PFSK-1 (cell line): ENCODE data around the gene NDUFS3.

Experiments
- FOXP2 ChIP-seq: optimal IDR thresholded peaks from 2 replicates; pipeline ENCODE3; 2011; ENCODE audit warnings: borderline replicate concordance, control low read depth, inconsistent platforms; ENCODE audit not compliant: insufficient read depth; ENCODE audit errors: extremely low read length, extremely low read depth
- POLR2AphosphoS5 ChIP-seq: IDR thresholded peaks from 2 replicates; pipeline ENCODE4 v1.6.1; 2012; ENCODE audit warnings: low read depth, mild to moderate bottlenecking, control low read depth, low read length, moderate library complexity
- SIN3A ChIP-seq: IDR thresholded peaks from 2 replicates; pipeline ENCODE4 v1.6.1; 2012; ENCODE audit warnings: mild to moderate bottlenecking, low read length, moderate library complexity, borderline replicate concordance; ENCODE audit not compliant: insufficient read depth
- TAF1 ChIP-seq: IDR thresholded peaks from 2 replicates; pipeline ENCODE4 v1.6.1; 2012; ENCODE audit warnings: low read length, control low read depth, borderline replicate concordance; ENCODE audit not compliant: insufficient read depth
- TF ChIP-seq, protein P1 (sequence below), 2 experiments: IDR thresholded peaks; 2 replicates each; pipeline versions ENCODE4 v1.6.1 to v1.8.0; 2011 to 2012; ENCODE audit warnings: low read depth in 2 of 2, low read length in 2 of 2, control low read depth in 1 of 2, inconsistent platforms in 1 of 2, mild to moderate bottlenecking in 1 of 2, moderate library complexity in 1 of 2; ENCODE audit not compliant: insufficient read depth in 1 of 2

Gene NDUFS3

DNA sequence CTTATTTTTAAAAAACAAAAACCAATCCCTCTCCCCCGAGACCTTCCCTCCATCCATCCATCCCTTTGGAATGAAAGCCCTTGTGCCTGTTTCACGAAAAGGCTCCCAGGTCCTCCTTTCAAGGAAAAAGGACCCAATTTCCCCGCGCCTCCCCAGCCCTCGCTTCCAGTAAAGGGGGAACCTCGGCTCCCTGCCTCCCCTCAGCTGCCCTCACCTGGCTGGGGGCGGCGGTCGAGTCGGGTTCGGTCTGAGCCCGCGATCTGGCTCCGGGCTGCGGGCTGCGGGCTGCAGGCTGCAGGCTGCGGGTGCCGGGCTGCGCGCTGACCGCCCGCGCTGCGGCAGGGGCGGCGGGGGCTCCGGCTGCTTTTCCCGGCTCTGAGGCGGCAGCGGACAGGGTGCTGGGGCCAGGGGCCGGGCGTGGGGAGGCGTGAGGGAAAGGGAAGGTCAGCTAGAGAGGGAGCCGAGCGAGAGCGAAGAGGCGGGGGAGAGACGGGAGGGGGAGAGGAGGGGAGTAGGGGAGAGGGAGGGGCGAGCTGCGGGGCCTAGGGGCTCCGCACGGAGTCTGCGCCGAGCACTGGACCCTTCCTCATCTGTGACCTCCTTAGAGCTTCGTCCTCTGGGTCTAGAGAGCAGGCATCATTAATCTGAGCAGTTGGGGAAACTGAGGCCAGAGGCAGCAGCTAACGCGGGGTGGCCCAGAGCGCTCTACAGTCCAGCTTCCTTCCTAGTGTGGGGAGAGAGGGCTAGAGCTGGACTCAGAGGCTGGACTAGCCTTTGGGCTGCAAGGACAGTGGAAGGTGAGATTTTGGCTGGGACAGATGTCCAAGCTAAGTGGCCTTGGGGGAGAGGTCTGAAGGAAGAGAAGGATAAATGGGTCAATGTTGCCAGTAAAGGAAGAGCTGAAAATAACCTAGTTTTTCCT lies 15.3 kb downstream of the NDUFS3 start, which contains the start of gene C1QTNF4:
C1QTNF4 (minus strand) TSS at position 478 of the 922 bp plus-strand sequence. CDS start 3,601 bp downstream, outside the sequence.
- TF ChIP-seq TAF1 (no peak), SIN3A (no peak), POLR2AphosphoS5 (no peak), FOXP2 (no peak)
- TF ChIP-seq, protein P1, sequence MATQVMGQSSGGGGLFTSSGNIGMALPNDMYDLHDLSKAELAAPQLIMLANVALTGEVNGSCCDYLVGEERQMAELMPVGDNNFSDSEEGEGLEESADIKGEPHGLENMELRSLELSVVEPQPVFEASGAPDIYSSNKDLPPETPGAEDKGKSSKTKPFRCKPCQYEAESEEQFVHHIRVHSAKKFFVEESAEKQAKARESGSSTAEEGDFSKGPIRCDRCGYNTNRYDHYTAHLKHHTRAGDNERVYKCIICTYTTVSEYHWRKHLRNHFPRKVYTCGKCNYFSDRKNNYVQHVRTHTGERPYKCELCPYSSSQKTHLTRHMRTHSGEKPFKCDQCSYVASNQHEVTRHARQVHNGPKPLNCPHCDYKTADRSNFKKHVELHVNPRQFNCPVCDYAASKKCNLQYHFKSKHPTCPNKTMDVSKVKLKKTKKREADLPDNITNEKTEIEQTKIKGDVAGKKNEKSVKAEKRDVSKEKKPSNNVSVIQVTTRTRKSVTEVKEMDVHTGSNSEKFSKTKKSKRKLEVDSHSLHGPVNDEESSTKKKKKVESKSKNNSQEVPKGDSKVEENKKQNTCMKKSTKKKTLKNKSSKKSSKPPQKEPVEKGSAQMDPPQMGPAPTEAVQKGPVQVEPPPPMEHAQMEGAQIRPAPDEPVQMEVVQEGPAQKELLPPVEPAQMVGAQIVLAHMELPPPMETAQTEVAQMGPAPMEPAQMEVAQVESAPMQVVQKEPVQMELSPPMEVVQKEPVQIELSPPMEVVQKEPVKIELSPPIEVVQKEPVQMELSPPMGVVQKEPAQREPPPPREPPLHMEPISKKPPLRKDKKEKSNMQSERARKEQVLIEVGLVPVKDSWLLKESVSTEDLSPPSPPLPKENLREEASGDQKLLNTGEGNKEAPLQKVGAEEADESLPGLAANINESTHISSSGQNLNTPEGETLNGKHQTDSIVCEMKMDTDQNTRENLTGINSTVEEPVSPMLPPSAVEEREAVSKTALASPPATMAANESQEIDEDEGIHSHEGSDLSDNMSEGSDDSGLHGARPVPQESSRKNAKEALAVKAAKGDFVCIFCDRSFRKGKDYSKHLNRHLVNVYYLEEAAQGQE (IDR thresholded peaks at IDR 0.05; ENCODE audit: insufficient read depth in 1 of 2, low read depth in 2 of 2, low read length in 2 of 2) = no peak

DNA sequence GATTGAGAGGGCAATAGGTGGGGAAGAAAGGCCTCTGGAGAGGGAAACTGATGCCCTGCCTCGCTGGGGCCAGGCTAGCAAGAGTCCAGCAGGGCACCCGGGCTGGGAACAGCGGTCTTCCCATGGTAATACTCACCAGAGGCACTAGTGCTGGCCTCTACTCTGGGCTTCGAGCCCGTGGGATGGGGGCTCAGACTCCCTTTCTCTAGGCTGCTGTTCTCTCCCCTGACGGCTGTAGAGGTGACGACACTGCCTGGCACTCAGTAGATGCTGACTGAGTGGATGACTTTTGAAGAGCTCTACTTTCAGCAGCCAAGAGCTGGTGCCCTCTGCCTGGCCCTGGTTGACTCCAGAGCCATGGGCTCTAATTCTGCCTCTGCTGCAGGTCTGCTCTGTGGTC lies 16.2 kb downstream of the NDUFS3 start:
- TF ChIP-seq TAF1 (no peak), POLR2AphosphoS5 (no peak), FOXP2 (no peak), SIN3A (no peak)
- TF ChIP-seq, protein P1 (IDR thresholded peaks at IDR 0.05; ENCODE audit: insufficient read depth in 1 of 2, low read depth in 2 of 2, low read length in 2 of 2) = no peak

DNA sequence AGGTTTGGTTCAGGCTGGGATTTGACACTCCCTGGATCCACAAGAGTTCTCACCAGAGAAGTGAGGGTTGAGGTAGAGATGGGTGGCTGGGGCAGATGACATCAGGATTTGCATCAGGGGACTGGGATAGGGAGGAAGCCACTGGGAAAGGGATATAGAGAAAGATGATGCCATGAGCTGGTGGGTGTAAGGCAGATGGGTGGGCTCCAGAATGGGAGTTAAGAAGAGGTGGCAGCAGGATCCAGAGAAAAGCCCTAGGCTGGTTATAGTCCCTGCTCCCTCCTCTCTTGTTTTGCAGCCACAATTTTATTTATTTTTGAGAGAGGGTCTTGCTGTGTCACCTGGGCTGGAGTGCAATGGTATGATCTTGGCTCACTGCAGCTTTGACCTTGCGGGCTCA lies 17.1 kb downstream of the NDUFS3 start:
- TF ChIP-seq TAF1 = no peak
- TF ChIP-seq, protein P1 (IDR thresholded peaks at IDR 0.05; ENCODE audit: insufficient read depth in 1 of 2, low read depth in 2 of 2, low read length in 2 of 2) = no peak
- no peak for TF ChIP-seq FOXP2
- no peak for TF ChIP-seq POLR2AphosphoS5
- TF ChIP-seq SIN3A = no peak

DNA sequence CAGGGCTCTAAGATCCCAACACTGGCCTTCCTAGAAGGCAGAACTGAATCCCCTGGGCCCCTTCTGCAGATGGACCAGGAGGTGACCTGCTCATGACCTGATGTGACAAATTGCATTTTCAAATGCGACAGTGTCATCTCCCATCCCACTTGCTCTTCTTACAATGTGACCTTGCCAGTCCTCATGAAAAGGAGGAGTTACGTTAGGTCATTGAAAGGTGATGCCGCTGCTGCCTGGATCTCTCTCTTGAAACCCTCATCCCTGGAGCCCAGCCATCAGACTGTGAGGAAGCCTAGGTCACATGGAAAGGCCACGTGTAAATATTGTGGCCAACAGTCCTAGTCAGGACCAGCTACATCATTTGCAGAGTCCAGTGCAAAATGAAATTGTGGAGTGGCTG lies 21.0 kb downstream of the NDUFS3 start:
- TF ChIP-seq, protein P1 (IDR thresholded peaks at IDR 0.05; ENCODE audit: insufficient read depth in 1 of 2, low read depth in 2 of 2, low read length in 2 of 2) = no peak
- TF ChIP-seq FOXP2 = no peak
- TF ChIP-seq SIN3A = no peak
- TF ChIP-seq POLR2AphosphoS5 = no peak
- no peak for TF ChIP-seq TAF1
